ENCODE results near the gene HUS1B.
"Not testable (repeated sequence)": the region's sequence is repeated elsewhere in the genome, so short reads cannot be mapped to it uniquely, and the experiment has no call there.

The HUS1B gene

GRCh38 chr6:678520-678919 lies 21.6 kb upstream of the HUS1B start:
- FAIRE-seq: no peak

DNA sequence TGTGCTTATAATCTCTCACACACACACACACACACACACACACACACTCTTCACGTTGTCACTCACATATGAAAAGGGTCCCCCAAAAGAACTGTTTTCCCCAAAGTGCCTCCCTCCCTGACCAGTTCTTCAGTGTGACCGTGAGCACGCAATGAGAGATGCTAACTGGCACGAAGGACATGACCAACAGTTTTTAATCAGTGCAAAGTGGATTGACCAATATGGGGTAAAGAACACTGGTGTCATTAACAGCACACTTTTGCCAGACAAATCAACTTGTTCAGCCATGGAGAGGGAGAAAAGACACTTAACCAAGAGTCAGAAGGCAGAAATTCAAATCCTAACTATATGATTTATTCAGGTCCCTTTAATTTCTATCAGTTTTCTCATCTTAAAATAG lies 21.0 kb upstream of the HUS1B start:
- no peak for FAIRE-seq

- FAIRE-seq: no peak
These were observed 18.1 kb upstream of the HUS1B start for GRCh38 chr6:674956-675355.

DNA sequence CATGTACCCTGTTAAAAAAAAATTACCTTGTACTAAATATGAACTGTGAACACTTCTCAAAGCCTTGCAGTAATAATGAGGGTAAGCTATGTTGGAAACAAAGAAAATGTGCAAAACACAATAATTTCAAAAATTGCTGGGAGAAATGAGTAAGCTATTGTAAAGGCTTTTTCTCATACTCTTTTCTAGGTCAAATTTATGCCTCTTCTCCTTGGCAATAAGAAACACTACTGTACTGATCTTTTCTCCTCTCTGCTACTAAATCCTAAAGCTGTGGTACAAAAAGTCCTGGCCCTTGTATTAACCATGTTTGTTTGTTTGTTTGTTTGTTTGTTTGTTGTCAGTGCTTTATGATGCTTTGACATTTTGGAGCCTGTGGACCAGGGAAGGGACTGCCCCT lies 17.5 kb upstream of the HUS1B start:
- no peak for FAIRE-seq

GRCh38 chr6:667253-667927 lies 10.5 kb upstream of the HUS1B start:
- FAIRE-seq: no peak

DNA sequence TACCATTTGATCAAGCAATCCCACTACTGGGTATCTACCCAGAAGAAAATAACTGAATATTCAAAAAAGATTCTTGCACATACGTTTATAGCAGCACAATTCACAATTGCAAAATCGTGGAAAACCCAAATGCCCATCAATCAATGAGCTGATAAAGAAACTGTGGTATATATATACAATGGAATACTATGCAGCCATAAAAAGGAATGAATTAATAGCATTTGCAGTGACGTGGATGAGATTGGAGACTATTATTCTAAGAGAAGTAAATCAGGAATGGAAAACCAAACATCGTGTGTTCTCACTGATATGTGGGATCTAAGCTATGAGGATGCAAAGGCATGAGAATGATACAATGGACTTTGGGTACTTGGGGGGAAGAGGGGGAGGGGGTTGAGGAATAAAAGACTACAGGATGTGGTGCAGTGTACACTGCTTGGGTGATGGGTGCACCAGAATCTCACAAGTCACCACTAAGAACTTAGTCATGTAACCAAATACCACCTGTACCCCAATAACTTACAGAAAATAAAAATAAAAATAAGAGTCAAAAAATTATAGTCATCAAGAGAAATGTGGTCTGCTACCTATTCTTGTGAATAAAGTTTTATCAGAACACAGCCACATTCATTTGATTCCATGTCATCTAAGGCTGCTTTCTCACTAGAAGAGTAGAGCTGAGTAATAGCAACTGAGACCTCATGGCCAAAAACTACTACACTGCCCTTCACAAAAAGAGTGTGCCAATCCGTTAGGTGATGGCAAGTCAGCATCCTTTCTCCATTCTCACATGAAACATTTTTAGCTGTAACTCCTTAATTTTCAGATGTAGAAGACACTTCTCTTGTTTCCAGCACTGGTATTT lies 8.7 kb upstream of the HUS1B start:
- FAIRE-seq: no peak

- not testable (repeated sequence) for FAIRE-seq
These were observed 6.9 kb upstream of the HUS1B start for GRCh38 chr6:663788-664187.

DNA sequence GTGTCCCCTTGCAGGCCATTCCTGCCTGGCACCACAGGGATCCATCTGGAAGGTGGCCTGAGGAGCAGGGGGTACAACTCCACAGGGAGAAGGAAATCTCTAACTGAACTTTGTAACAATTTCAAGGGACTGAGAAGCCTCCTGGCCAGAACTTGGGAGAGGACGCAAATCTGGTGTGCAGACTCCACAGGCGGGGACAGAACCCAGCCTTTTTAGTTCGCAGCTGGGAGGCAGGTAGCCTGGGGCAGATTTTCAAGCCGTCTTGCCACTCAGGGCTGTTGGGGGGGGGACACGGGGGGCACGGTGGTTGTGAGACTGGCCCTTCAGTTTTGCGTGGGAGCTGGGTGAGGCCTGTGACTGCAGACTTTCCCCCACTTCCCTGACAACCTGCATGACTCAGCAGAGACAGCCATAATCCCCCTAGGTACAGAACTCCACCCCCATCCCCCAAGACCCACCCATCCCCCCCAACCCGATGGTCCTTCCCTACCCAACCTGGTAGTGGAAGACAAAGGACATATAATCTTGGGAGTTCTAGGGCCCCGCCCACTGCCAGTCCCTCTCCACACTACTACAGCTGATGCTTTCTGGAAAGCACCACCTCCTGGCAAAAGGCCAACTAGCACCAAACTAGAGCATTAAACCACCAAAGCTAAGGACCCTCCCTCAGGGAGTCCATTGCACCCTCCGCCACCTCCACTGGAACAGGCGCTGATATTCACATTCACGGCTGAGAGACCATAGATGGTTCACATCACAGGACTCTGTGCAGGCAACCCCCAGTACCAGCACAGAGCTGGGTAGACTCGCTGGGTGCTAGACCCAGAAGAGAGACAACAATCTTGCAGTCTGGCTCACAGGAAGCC lies 3.0 kb upstream of the HUS1B start:
- no peak for FAIRE-seq

DNA sequence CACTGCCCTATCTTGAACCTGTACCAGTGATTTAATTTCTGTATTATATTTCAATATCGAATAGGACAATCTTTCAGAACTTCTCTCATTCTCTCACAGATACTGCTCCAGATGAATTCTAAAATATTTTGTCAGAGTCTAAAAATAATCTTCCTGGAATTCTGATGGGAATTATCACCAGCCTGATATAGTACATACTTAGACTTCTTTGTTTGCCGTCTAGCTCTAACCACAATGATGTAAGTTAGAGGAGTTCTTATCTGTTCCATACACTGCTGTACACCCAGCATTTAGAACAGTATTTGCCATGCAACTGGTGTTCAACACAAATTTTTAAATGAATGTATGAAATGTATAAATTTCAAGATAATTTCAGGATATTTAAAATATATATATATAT lies 1.3 kb upstream of the HUS1B start:
- FAIRE-seq: no peak

- no peak for FAIRE-seq
These were observed 843 bp upstream of the HUS1B start for GRCh38 chr6:657743-658142.

DNA sequence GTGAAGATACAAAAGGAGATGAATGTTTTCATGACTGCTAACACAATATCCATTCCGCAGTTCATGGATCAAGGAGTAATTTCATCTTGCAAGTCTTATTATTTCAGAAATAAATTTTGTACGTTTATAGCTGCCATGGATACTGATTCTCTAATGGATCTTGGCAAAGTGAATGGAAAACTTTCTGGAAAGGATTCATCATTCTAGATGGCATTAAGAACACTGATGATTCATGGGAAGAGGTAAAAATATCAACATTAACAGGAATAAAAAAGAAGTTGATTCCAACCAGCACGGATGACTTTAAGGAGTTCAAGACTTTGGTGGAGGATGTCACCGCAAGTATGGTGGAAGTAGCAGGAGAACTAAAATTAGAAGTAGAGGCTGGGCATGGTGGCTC lies 2.8 kb downstream of the HUS1B start:
- no peak for FAIRE-seq

DNA sequence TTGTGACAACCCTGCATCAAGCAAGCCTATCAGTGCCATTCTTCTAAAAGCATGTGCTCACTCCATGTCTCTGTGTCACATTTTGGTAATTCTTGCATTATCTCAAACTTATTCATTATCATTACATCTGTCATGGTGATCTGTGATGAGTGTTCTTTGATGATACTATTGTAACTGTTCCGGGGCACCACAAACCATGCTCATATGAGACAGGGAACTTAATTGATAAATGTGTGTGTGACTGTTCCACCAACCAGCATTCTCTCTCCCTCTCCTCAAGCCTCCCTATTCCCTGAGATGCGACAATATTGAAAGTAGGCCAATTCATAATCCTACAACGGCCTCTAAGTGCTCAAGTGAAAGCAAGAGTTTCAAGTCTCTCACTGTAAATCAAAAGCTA lies 4.0 kb downstream of the HUS1B start:
- FAIRE-seq: no peak

- FAIRE-seq: no peak
These were observed 6.8 kb downstream of the HUS1B start for GRCh38 chr6:650098-650497.

GRCh38 chr6:642805-643204 lies 14.1 kb downstream of the HUS1B start:
- no peak for FAIRE-seq

- FAIRE-seq: no peak
These were observed 15.5 kb downstream of the HUS1B start for GRCh38 chr6:641225-641985.

DNA sequence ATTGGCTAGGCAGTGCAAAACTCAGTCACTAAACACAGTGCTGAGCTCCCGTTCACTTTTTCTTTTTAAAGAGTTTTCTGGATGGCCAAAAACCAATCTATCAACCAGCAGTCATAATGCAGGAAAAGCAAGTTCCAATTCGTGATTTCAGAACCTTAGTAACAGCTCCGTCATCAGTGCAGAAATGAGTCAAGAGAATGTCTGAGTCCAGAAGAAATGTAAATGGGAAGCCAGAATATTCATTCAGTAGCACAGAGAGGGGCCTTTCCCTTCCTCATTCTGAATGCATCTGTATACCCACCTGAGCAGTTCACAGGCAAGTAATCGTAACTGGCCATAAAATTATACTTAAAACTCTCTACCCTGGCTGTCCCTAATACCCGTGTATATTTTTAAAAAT lies 20.4 kb downstream of the HUS1B start:
- no peak for FAIRE-seq

DNA sequence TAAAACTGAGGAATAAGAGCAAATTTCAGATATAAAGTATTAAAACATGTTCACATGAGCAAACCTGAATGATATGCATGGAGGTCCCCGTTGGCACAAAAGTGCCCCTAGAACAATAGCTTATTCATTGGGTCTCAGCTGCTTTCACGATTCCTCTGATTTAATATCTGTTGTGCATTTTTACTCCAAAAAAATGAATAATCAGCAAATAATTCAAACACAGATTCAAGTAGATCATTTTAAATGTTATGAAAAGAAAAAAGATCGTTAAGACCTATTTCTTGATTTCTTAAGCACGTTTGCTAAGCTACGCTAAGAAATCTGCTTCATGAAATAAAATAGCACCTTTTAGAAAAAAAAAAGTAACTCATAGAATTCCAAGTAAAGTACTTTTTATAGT lies 21.7 kb downstream of the HUS1B start:
- FAIRE-seq: no peak

DNA sequence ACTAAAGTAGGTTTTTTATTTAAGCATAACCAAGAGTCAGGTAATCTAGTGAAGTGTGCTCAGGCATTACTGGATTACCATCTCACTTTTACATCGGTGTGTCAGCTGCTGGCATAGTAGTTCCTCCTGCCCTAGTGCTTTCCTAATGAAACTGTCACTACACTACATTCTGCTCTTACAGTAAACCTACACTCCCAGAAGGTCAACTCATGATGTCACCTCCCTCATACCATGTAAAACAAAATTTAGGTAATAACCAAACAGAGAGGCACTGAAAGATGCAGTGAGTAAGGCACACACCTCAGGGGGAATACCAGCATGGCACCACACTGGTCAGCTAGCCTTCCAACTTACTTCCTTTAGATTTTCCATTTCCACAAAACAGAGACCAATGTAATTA lies 23.3 kb downstream of the HUS1B start:
- FAIRE-seq: no peak

DNA sequence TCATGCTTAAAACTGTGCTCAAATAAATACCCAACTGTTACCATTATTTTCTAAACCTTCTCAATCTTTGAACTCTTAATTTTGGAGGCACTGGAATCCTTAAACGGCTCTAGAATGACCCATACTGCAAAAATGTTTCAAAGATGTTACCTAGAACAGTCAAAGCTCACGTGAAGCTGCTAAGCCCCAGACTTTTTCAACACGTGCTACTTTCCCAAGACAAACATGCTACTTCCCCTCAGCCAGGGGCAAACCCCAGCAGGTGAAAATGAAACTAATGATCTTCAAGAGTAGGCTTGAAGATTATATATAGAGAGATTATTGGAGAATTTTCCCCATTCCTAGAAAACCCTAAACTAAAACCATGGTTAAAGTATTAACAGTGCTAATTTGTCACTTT lies 28.1 kb downstream of the HUS1B start:
- FAIRE-seq: no peak

- no peak for FAIRE-seq
These were observed 30.7 kb downstream of the HUS1B start for GRCh38 chr6:626236-626635.

DNA sequence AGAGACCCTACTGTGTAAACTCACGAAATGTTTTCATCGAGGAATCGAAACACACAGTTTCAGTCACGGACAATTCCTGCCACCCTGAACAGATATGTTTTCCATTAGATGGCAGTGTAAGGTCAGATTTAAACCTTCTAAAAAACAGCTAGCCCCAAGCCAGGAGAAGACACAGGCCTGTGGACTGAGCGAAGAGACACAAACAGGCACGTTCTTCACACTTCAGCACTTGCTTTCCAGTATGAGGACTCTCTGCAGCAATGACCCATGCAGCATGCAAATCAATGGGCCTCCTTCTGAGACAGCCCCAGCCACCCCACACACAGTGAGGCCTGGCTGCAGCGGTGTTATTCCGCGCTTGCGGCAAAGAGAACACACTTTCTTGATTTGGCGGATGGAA lies 31.9 kb downstream of the HUS1B start:
- no peak for FAIRE-seq

DNA sequence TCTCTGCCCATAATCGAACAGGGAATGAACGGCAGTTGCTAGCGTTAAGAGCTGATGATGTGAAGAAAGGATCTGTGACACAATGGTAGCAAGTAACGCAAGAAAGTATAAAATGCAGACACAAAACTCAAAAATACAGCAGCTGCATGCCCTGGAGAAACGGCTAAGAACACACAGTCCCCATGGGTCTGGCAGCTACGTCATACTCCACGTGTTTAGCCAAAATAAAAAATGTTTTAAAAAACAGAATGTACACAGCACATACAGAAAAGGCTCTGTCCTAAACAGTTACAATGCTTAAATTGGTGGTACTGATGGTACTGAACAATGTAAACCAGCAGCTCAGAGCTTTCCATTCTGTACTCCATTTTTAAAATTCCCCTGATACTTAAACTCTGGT lies 34.4 kb downstream of the HUS1B start:
- FAIRE-seq: no peak

DNA sequence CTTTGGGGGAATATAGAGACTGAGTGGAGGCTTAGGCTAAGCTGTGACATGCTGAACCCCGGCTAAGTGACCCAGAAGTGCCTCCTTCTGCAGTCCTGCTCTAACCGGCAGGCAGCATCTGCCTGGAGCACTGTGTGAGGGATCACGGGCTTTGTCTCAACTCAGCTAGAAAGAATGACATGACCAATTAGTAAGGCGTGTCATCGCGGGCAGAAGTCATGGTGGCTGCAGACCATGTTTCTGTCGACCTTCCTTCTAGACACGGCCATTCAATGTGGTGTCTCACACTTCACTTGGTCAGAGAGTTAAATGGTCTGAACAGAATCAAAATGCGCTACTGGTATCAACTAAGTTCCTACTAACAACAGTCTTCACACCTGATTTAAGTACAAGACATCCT lies 35.0 kb downstream of the HUS1B start:
- no peak for FAIRE-seq
